Neural progenitor cell (in vitro differentiated cells): Measurements from ENCODE around the gene RASGEF1B. TPM values are rescaled to one million over a fixed set of nuclear protein-coding genes. Genes with fewer than 3 reads are reported as not detected.

Source experiments
- DNase-seq: peaks from one replicate; pipeline ENCODE4 v3.0.0-alpha.2; 2016; ENCODE audit warnings: low spot score
- H2AFZ ChIP-seq: fragments of 200-600 bp; sonication (generic); replicated peaks from 2 replicates; pipeline ENCODE4 v1.6.1; 2016; ENCODE audit warnings: antibody characterized with exemption
- H3F3A ChIP-seq: fragments of 200-600 bp; sonication (generic); 2 replicates; pipeline ENCODE4 v1.6.1; 2016; ENCODE audit warnings: antibody characterized with exemption, low read depth
- H3K27ac ChIP-seq: fragments of 200-600 bp; sonication (generic); 2 replicates; pipeline ENCODE4 v1.5.1; 2016; ENCODE audit warnings: mild to moderate bottlenecking
- H3K27me3 ChIP-seq: fragments of 200-600 bp; sonication (generic); 2 replicates; pipeline ENCODE4 v1.6.1; 2016; ENCODE audit warnings: mild to moderate bottlenecking, moderate library complexity
- H3K36me3 ChIP-seq: fragments of 200-600 bp; sonication (generic); 2 replicates; pipeline ENCODE4 v1.5.1; 2016
- H3K4me1 ChIP-seq: fragments of 200-600 bp; sonication (generic); 2 replicates; pipeline ENCODE4 v1.6.1; 2016; ENCODE audit warnings: mixed run types
- H3K4me2 ChIP-seq: fragments of 200-600 bp; sonication (generic); 2 replicates; pipeline ENCODE4 v1.6.1; 2016
- H3K4me3 ChIP-seq: fragments of 200-600 bp; sonication (generic); 2 replicates; pipeline ENCODE4 v1.5.1; 2016
- H3K79me2 ChIP-seq: fragments of 200-600 bp; sonication (generic); 2 replicates; pipeline ENCODE4 v1.6.1; 2016; ENCODE audit warnings: low read depth
- H3K9ac ChIP-seq: fragments of 200-600 bp; sonication (generic); 2 replicates; pipeline ENCODE4 v1.6.1; 2016
- H3K9me3 ChIP-seq: fragments of 200-600 bp; sonication (generic); 2 replicates; pipeline ENCODE4 v1.5.1; 2016; ENCODE audit warnings: low read depth
- H4K20me1 ChIP-seq: fragments of 200-600 bp; sonication (generic); 2 replicates; pipeline ENCODE4 v1.6.1; 2016; ENCODE audit warnings: low read depth
- H3K27ac Mint-ChIP-seq: 3 replicates; pipeline ENCODE4 v1.8.0; 2021; ENCODE audit warnings: mixed read lengths
- H3K27me3 Mint-ChIP-seq: 2 replicates; pipeline ENCODE4 v1.8.0; 2022; ENCODE audit warnings: low read depth, mild to moderate bottlenecking, inconsistent platforms, moderate library complexity, mixed read lengths; ENCODE audit not compliant: insufficient read depth
- H3K36me3 Mint-ChIP-seq: 3 replicates; pipeline ENCODE4 v1.8.0; 2021; ENCODE audit warnings: mixed read lengths
- H3K4me1 Mint-ChIP-seq: 3 replicates; pipeline ENCODE4 v1.8.0; 2021; ENCODE audit warnings: mixed read lengths
- H3K4me3 Mint-ChIP-seq: 3 replicates; pipeline ENCODE4 v1.8.0; 2021; ENCODE audit warnings: mild to moderate bottlenecking, moderate library complexity, mixed read lengths
- H3K9me3 Mint-ChIP-seq: 3 replicates; pipeline ENCODE4 v1.8.0; 2020; ENCODE audit warnings: mixed read lengths
- EZH2 ChIP-seq: fragments of 200-600 bp; sonication (generic); IDR thresholded peaks from 2 replicates; pipeline ENCODE4 v1.6.1; 2017; ENCODE audit warnings: antibody characterized with exemption, mild to moderate bottlenecking, moderate library complexity
- EZH2phosphoT487 ChIP-seq: fragments of 200-600 bp; sonication (generic); IDR thresholded peaks from 2 replicates; pipeline ENCODE4 v1.6.1; 2017; ENCODE audit warnings: antibody characterized with exemption
- total RNA-seq: library from RNA; depleted of rRNA; stranded (reverse); fragments of >200 nt; gene quantifications from 2 replicates; pipeline ENCODE4 v1.2.3, GENCODE V29; 2015; ENCODE audit warnings: low replicate concordance
- TF ChIP-seq, protein P1 (sequence below): fragments of 200-600 bp; sonication (generic); IDR thresholded peaks from 2 replicates; pipeline ENCODE4 v1.5.1; 2017; ENCODE audit warnings: antibody characterized with exemption, mild to moderate bottlenecking

Gene RASGEF1B
- total RNA-seq, 1 donor from 2014 or later = 9.4 TPM

DNA sequence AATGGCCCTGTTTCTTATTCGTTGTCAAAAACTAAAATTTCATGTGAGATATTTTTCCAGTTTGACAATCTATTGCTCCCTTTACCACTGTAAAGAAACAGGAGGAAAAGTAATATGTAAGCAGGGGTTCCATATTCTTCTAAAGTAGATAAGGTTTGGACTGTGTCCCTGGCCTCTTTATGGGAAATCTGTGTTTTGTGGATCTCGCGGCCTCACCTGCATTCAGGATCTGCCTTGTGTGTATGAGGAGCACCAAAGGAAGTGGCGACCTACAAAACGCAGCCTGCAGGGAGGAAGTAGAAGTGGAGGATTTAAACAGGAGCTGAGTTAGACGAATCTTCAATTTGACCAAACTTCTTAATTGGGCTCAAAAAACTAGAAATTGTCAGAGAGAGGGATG, 67.0 kb downstream of the RASGEF1B start:
- H3K9ac ChIP-seq = no peak overlapping the region
- no peaks in the 10 kb centered on the region for H3F3A ChIP-seq
- Mint-ChIP-seq H3K4me3 (no peak overlapping the region), H3K36me3 (no peaks in the 10 kb centered on the region), H3K27me3 (no peaks in the 10 kb centered on the region), H3K4me1 (peaks cover 3% of the 10 kb centered on the region), H3K27ac (no peak overlapping the region), H3K9me3 (no peaks in the 10 kb centered on the region)
- no peak overlapping the region for H3K4me3 ChIP-seq
- no peaks in the 10 kb centered on the region for H3K4me1 ChIP-seq
- no peaks in the 10 kb centered on the region for H4K20me1 ChIP-seq
- no peaks in the 10 kb centered on the region for H3K9me3 ChIP-seq
- no peak for TF ChIP-seq EZH2phosphoT487
- TF ChIP-seq EZH2 = no peak
- TF ChIP-seq, protein P1, sequence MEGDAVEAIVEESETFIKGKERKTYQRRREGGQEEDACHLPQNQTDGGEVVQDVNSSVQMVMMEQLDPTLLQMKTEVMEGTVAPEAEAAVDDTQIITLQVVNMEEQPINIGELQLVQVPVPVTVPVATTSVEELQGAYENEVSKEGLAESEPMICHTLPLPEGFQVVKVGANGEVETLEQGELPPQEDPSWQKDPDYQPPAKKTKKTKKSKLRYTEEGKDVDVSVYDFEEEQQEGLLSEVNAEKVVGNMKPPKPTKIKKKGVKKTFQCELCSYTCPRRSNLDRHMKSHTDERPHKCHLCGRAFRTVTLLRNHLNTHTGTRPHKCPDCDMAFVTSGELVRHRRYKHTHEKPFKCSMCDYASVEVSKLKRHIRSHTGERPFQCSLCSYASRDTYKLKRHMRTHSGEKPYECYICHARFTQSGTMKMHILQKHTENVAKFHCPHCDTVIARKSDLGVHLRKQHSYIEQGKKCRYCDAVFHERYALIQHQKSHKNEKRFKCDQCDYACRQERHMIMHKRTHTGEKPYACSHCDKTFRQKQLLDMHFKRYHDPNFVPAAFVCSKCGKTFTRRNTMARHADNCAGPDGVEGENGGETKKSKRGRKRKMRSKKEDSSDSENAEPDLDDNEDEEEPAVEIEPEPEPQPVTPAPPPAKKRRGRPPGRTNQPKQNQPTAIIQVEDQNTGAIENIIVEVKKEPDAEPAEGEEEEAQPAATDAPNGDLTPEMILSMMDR = no peak
- no peak overlapping the region for H3K27ac ChIP-seq
- no peaks in the 10 kb centered on the region for H3K27me3 ChIP-seq
- no peak for DNase-seq
- no peak overlapping the region for H3K4me2 ChIP-seq
- H3K79me2 ChIP-seq = no peaks in the 10 kb centered on the region
- no peaks in the 10 kb centered on the region for H3K36me3 ChIP-seq
- no peak overlapping the region for H2AFZ ChIP-seq

- TF ChIP-seq, protein P1 = peak; percentile 7
- TF ChIP-seq EZH2phosphoT487 = no peak
- Histone ChIP-seq H3K27ac (no peak overlapping the region), H4K20me1 (no peaks in the 10 kb centered on the region), H3K4me3 (no peak overlapping the region), H2AFZ (no peak overlapping the region), H3K9ac (no peak overlapping the region), H3K36me3 (no peaks in the 10 kb centered on the region), H3K79me2 (no peaks in the 10 kb centered on the region), H3K9me3 (no peaks in the 10 kb centered on the region), H3K27me3 (no peaks in the 10 kb centered on the region), H3F3A (no peaks in the 10 kb centered on the region), H3K4me1 (no peaks in the 10 kb centered on the region), H3K4me2 (no peak overlapping the region)
- no peaks in the 10 kb centered on the region for H3K36me3 Mint-ChIP-seq
- no peak for DNase-seq
- no peak overlapping the region for H3K27ac Mint-ChIP-seq
- no peak overlapping the region for H3K4me3 Mint-ChIP-seq
- no peaks in the 10 kb centered on the region for H3K9me3 Mint-ChIP-seq
- H3K4me1 Mint-ChIP-seq = peaks cover 5% of the 10 kb centered on the region
- H3K27me3 Mint-ChIP-seq = no peaks in the 10 kb centered on the region
Observed at GRCh38 chr4:81404294-81404693, 67.4 kb downstream of the RASGEF1B start.

DNA sequence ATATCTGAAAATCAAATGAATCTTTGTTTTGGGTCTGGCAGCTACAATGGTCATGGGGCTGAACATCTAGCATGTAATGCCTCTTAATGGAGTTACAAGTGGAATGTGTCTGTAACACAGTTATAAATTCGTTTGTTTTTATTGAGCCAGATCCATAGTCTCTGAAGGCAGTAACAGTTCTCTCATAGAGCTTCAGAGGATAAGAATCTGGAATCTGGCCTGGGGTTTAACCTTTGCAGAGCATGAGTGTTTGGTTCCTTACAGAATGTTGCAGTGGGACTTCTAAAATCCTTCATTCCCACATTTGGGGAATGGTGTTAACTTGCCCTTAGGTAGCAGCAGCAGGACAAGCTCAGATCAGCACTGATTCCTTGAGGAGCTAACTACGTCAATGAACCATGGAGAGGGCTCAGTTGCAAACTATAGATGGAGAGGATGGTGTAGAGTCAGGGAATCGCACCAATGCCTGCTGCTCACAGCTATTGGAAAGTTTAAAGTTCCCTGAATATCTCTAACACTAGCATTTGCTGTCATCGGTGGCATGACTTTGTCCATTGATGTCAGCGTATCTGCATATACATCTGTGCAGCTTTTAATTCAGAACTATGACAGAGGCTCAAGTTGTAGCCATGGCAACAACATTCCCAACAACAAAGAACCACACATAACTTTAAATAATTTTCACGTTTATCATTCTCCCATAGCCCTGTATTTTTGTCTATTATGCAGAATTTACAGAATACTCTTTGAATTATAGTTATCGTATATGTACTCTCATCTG, 72.2 kb downstream of the RASGEF1B start:
- Histone ChIP-seq H4K20me1 (no peaks in the 10 kb centered on the region), H3K36me3 (no peaks in the 10 kb centered on the region), H2AFZ (no peak overlapping the region), H3K9ac (no peak overlapping the region), H3K4me2 (no peak overlapping the region), H3K79me2 (no peaks in the 10 kb centered on the region), H3K9me3 (no peaks in the 10 kb centered on the region), H3F3A (no peaks in the 10 kb centered on the region), H3K4me1 (peaks cover 7% of the 10 kb centered on the region), H3K27me3 (no peaks in the 10 kb centered on the region), H3K27ac (no peak overlapping the region), H3K4me3 (no peak overlapping the region)
- H3K27ac Mint-ChIP-seq = no peak overlapping the region
- no peaks in the 10 kb centered on the region for H3K36me3 Mint-ChIP-seq
- peaks cover 2% of the 10 kb centered on the region for H3K27me3 Mint-ChIP-seq
- H3K4me1 Mint-ChIP-seq = peaks cover 17% of the 10 kb centered on the region
- no peak for DNase-seq
- H3K4me3 Mint-ChIP-seq = no peak overlapping the region
- TF ChIP-seq, protein P1 = no peak
- no peak for TF ChIP-seq EZH2
- no peak for TF ChIP-seq EZH2phosphoT487
- no peaks in the 10 kb centered on the region for H3K9me3 Mint-ChIP-seq
